ENCODE measurements around the gene ELFN2. TPM values are rescaled to one million over a fixed set of nuclear protein-coding genes. Genes with fewer than 3 reads are reported as not detected.

ELFN2 gene
- total and polyA plus RNA-seq, 2 of the 13 experiments (the other 11 are each of a cell fraction or from before 2014, with no cell fraction given): 0.01 TPM; not detected in 1

- TF ChIP-seq CENPT (CRISPR knock-in tag; IDR thresholded peaks at IDR 0.05; ENCODE audit: low read depth): no peak
- no peak for TF ChIP-seq SIX1 (CRISPR knock-in tag; IDR thresholded peaks at IDR 0.05; ENCODE audit: borderline replicate concordance)
- no peak for TF ChIP-seq ZNF460 (CRISPR knock-in tag; IDR thresholded peaks at IDR 0.05; ENCODE audit: borderline replicate concordance)
- TF ChIP-seq ZNF362 (CRISPR knock-in tag; IDR thresholded peaks at IDR 0.05; ENCODE audit: borderline replicate concordance): no peak
- TF ChIP-seq SMARCE1 (IDR thresholded peaks at IDR 0.05; ENCODE audit: borderline replicate concordance): no peak
Observed at GRCh38 chr22:37418627-37419369, 8.5 kb downstream of the ELFN2 start (continued).

GRCh38 chr22:37417677-37418348 is 9.5 kb downstream of the ELFN2 start:
- Histone ChIP-seq H3K9ac (ENCODE audit: insufficient read depth, low read depth, low read length) (no peak overlapping the region), H3K27me3 (ENCODE audit: control insufficient read depth in 1 of 2, insufficient read depth in 2 of 2, low read length in 2 of 2) (peaks cover 3 to 48% of the 10 kb centered on the region in 2 experiments; a peak in 4 of 5 replicates), H3K9me3 (ENCODE audit: low read length) (no peaks in the 10 kb centered on the region), H3K4me1 (ENCODE audit: insufficient read depth, low read length) (no peaks in the 10 kb centered on the region), H3K4me3 (replicated peaks in 1 of 3; ENCODE audit: insufficient read depth in 1 of 3, low read depth in 2 of 3, low read length in 3 of 3) (no peak overlapping the region), H4K20me1 (ENCODE audit: insufficient read depth, low read length) (no peaks in the 10 kb centered on the region), H3K27ac (ENCODE audit: extremely low read length, insufficient read depth, low read length) (no peak overlapping the region), H3K4me2 (ENCODE audit: low read depth, low read length) (no peak overlapping the region), H3K79me2 (ENCODE audit: insufficient read depth, low read length) (no peaks in the 10 kb centered on the region), H2AFZ (ENCODE audit: low read length) (no peak overlapping the region), H3K36me3 (replicated peaks in 1 of 2; ENCODE audit: control insufficient read depth in 1 of 2, insufficient read depth in 2 of 2, low read length in 2 of 2) (no peaks in the 10 kb centered on the region)
- ATAC-seq: no peak
- BruUV-seq (replicated peaks): no TSS peak
- POLR2A ChIA-PET: no interaction called here
- CTCF ChIA-PET (ENCODE audit: low intra/inter-chr PET ratio, low total read pairs): interaction anchor here (0.6 kb wide), 1 partner anchor 268 kb away, joined by 3 read pairs; no protein-coding TSS in a partner anchor
- no peak for DNase-seq (ENCODE audit: low spot score)
- no peak for FAIRE-seq
- in situ Hi-C loops (cut with HindIII; ENCODE audit: extremely low pct_ligation_motif_present, low pct_unique_long_range_greater_than_20kb) (no loop called here), intact Hi-C loops (cut with micrococcal nuclease; ENCODE audit: unreplicated experiment) (no loop called here)
- TF ChIP-seq FOXC1 (CRISPR knock-in tag; IDR thresholded peaks at IDR 0.05; ENCODE audit: borderline replicate concordance) (no peak), SP2 (CRISPR knock-in tag; IDR thresholded peaks at IDR 0.05) (no peak), IRF2 (CRISPR knock-in tag; IDR thresholded peaks at IDR 0.05) (no peak), ZBTB10 (CRISPR knock-in tag; IDR thresholded peaks at IDR 0.05; ENCODE audit: borderline replicate concordance) (no peak), ZNF510 (CRISPR knock-in tag; IDR thresholded peaks at IDR 0.05; ENCODE audit: low read depth) (no peak), RBFOX2 (IDR thresholded peaks at IDR 0.05; ENCODE audit: low read depth, low read length) (no peak), SRSF4 (IDR thresholded peaks at IDR 0.05; ENCODE audit: low read depth, low read length, poor library complexity, severe bottlenecking) (no peak), ZNF580 (CRISPR knock-in tag; IDR thresholded peaks at IDR 0.05; ENCODE audit: borderline replicate concordance, low read depth) (no peak), ZNF101 (CRISPR knock-in tag; IDR thresholded peaks at IDR 0.05; ENCODE audit: borderline replicate concordance, low read depth) (no peak), ZNF460 (CRISPR knock-in tag; IDR thresholded peaks at IDR 0.05; ENCODE audit: borderline replicate concordance) (no peak), SNRNP70 (IDR thresholded peaks at IDR 0.05; ENCODE audit: low read depth, low read length) (no peak)
- WGBS (ENCODE audit: low lambda C conversion rate): 9% methylated on average over 8 of the region's 8 CpGs

Measured in HepG2 (cell line).